IPS-NIHi7 (cell line): Measurements from ENCODE around the gene TMEM143.

Experiments used
- DNase-seq: peaks from one replicate; pipeline ENCODE4 v3.0.0; 2012; ENCODE audit warnings: mixed read lengths; ENCODE audit errors: extremely low spot score

Gene TMEM143

DNA sequence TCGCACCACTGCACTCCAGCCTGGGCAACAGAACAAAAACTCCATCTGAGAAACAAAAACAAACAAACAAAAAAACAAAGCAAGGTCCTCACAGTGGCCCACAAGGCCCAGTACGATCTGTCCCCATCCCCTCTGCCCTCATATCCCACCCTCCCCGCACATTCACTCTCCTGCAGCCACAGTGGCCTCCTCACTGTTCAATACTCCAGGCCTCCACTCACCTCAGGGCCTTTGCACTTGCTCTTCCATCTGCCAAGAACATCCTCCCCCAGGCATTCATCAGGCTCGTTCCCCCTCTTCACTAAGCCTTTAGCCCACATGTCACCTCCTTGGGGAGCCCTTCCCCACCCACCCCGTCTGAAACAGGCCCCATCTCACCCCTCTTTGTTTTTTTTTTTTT lies 4.6 kb downstream of the TMEM143 start:
- DNase-seq = no peak

DNA sequence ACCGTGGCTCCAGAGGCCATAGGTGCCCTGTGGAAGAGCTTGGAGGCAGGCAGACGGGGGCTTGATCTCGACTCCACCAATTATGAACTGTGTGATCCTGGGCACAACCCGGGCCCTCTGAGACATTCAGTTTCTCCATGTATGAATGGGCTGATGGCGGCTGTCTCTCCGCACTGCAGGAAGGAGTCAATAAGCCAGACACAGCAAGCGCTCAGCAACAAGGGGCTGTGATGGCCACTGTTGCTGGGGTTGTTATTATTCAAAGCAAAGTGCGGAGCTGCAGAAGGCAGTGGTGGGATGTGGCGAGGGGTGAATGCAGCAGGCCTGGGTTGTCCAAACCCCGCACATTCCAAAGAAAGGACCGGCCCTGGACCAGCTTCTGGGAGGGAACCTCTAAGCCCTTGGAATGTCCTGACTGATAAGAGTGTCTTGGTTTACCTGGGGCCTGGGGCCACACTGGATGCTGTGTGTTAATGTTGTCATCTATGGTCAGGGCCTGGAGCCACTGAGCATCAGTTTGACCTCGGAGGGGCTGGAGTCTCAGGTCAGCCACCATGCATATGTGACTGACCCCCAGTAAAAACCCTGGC lies 8.3 kb downstream of the TMEM143 start:
- DNase-seq = no peak

DNA sequence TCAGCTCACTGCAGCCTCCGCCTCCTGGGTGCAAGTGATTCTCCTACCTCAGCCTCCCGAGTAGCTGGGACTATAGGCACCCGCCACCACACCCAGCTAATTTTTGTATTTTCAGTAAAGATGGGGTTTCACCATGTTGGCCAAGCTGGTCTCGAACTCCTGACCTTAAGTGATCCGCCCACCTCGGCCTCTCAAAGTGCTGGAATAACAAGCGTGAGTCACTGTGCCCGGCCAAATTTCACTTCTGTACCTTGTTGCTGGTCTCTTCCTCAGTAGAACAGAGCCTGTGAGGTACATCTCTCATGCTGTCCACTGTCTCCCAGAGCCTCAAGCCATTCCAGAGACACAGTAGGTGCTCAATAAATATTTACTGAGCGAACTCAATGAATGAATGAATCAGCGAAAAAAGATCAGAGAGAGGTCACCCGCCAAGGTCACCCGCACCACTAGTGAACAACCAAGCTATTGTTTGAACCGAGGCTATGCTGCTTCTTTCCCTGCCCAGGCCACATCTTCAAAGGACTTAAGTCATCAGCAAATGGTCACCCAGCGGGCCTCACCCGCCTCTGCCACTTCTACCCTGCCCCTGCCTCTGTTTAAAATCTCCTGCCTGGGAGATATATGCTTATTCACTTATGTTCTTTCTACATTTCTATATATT lies 9.3 kb downstream of the TMEM143 start:
- no peak for DNase-seq

DNA sequence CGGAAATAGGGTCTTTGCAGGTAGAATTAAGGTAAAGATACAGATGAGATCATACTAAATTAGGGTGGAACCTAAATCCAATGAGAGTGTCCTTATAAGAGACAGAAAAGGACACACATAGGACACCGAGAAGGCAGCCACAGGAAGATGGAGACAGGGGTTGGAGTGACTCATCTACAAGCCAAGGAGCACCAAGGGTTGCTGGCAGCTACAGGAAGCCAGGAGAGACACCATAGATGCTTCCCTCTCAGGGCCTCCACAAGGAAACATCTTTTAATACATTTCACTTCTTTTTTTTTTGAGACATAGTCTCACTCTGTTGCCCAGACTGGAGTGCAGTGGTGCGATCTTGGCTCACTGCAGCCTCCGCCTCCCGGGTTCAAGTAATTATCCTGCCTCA lies 10.1 kb downstream of the TMEM143 start:
- DNase-seq = no peak

DNA sequence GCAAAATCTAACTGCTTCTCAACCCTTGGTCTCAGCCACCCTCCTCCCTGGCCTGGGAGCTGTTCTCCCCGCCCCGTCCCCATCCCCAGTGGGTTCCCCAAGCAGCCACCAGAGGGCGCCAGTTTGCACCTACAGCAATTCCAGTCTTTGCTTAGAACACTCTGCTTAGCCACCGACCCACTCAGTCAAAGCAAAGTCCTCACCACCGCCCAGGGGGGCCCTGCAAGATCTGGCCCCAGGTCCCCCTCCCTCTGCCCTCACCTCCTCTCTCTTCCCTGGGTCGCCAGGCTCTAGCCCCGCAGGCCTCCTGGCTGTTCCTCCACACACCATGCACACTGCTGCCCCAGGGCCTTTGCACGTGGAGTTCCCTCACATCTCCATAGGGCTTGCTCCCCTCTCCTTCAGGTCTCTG lies 12.4 kb downstream of the TMEM143 start:
- DNase-seq = peak; percentile 88

DNA sequence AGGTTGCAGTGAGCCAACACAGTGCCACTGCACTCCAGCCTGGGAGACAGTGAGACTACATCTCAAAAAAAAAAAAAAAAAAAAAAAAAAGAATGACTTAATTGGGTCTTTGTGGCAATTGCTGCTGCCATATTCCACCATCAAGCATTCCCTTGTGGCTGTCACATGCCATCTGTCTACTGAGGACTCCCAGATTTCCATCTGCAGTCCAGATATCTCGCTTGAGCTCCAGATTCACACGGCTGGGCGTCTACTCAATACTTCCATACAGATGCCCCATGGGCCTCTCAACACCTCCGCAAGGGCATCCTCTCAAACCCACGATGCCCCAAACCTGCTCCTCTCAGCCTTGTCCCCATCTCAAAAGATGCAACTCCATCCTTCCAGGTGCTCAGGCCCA lies 12.9 kb downstream of the TMEM143 start:
- DNase-seq = no peak

DNA sequence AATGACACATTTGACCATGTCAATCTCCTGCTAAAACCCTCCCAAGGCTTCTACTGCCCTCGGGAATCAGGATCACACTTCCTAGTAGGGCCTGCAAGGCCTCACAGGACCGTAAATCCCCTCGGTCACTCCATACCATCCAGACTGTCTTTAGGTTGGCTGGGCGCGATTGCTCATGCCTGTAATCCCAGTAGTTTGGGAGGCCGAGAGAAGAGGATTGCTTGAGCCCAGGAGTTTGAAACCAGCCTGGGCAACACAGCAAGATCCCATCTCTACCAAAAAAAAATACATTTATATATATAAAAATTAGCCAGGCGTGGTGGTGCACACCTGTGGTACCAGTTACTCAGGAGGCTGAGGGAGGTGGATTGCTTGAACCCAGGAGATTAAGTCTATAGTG lies 15.0 kb downstream of the TMEM143 start:
- no peak for DNase-seq

DNA sequence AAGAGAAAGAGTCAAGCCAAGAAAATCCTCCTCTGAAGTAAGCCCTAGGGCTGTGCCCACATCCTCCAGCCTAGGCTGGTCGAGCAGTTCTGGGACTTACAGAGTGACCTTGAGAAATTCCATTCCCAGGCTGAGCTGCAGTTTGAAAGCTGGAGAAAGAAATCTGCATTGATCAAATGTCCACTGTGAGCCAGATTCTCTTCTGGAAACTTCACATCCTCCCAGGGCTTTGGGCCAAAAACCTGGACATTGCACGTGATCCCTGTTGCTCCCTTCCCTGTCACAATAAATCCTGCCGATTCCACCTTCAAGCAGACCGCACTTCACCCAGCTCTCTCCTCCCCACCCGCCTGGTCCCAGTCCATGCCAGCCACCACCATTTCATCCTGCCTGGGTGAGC lies 15.7 kb downstream of the TMEM143 start:
- DNase-seq = no peak

DNA sequence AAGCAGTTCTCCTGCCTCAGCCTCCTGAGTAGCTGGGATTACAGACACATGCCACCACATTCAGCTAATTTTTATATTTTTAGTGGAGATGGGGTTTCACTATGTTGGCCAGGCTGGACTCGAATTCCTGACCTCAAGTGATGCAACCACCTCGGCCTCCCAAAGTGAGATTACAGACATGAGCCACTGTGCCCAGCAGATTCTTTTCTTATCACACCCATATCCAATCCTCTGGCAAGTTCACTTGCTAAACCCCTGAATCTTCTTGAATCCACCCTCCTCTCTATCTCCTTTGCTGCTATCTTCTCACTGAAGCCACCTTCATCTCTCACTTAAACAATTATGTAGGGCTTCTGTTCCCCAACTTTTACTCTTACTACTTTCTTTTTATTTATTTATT lies 17.5 kb downstream of the TMEM143 start:
- no peak for DNase-seq

DNA sequence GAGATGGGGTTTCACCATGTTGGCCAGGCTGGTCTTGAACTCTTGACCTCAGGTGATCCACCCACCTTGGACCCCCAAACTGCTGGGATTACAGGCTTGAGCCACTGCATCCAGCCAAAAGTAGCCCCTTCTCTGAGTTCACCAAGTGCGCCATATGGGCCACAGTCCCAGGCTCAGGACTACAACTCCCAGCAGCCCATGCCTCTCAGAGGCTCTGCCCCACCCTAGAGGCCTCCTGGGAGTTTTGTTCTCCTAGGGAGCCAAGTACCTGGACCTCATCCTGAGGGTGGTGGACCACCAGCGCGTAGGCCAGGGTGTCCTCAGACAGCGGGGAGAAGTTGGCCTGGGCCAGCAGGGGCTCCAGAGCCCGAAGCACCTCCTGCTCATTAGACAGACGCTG lies 18.8 kb downstream of the TMEM143 start:
- DNase-seq = peak; percentile 51

DNA sequence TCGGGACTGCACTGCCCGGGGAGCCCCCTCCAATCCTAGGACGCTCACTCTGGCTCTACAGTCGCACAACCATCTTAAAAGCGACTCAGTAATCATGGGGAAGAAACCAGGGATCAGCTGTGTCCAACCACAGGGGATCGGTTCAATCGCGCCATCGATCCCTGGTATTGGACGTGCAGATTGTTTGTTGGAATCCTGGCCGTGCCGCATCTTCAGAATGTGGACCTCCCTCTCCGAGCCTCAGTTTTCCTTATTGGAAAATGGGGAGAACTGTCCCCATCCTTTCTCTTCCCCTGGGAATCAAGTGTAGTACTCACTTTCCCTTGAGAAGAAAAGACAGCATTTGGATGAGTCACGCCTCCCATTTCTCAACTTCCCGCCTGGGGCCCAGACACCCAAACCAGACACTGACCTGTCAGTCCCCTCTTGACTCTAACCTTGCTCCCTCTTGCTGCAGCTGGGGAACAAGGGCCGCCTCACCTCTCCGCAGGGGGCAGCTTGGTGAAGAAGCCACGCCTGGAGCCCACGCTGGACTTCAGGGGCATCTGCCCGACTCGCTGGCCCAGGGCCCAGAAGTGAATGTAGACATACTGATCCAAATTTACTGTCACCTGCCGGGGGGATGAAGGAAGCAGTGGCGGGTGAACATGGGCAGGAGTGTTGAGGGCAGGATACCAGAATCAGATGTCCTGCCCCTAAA lies 20.7 kb downstream of the TMEM143 start:
- no peak for DNase-seq

DNA sequence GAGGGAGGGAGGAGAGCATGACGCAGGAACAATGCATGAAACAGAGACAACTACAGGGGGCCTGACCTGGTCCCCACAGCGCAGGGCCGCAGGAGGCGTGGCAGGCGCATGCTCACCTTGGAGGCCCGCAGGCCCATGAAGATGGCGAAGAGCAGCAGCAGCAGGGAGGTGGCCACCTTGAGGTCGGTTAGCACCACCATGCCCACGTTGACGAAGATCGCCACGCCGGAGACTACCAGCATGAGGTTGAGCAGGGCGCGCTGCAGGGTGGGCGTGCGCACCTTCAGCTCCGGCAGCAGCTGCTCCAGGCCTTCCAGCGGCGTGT lies 21.4 kb downstream of the TMEM143 start:
- DNase-seq = no peak

DNA sequence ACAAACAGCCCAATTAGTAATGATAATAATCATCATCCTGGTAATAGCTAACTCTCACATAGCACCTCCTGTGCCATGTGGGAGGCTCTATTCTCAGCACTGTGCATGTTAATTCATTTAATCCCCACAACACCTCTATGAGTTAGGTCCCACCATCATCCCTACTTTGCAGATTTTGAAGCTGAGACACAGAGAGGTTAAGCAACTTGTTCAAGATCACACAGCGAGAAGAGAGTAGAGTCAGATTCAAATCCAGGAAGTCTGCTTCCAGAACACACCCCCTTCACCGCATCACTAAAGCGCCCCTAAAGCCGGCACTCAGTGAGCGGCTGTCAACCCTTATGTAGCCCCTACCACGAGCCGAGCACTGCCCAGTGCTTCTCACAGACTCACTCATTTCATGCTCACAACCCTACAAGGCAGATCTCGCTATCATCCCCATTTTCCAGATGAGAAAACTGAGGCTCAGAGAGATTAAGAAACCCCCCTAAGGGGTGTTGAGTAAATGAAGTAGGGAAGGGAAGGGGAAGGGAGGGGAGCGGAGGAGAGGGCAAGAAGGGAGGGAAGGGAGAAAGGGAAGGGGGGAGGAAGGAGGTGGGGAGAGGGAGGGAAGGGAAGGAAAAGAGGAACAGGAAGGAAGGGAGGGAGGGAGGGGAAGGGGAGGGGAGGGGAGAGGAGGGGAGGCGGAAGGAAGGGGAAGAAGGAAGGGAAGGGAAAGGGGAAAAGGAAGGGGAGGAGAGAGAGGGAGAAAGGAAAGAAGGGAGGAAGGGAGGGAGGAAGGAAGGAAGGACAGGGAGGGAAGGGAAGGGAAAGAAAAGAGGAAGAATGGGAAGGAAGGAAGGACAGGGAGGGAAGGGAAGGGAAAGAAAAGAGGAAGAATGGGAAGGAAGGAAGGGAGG lies 22.0 kb downstream of the TMEM143 start:
- no peak for DNase-seq

DNA sequence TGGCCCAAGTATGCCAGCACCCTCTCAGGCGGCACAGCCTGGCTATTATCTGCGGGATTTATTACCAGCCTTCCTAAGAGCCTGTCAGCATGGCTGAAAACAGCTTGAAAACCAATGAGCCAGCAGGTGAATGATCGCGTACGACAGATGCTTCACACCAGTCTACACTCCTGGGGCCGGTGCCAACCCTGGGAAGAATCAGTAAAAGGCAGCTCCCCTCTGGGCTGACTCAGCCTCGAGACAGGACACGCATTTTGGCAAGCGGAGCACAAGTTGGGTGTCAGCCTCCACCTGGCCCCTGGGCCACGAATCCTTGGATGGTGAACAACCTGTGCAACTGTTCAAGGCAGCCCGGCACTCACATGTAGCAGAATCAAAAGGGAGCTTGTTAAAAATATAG lies 22.7 kb downstream of the TMEM143 start:
- no peak for DNase-seq

DNA sequence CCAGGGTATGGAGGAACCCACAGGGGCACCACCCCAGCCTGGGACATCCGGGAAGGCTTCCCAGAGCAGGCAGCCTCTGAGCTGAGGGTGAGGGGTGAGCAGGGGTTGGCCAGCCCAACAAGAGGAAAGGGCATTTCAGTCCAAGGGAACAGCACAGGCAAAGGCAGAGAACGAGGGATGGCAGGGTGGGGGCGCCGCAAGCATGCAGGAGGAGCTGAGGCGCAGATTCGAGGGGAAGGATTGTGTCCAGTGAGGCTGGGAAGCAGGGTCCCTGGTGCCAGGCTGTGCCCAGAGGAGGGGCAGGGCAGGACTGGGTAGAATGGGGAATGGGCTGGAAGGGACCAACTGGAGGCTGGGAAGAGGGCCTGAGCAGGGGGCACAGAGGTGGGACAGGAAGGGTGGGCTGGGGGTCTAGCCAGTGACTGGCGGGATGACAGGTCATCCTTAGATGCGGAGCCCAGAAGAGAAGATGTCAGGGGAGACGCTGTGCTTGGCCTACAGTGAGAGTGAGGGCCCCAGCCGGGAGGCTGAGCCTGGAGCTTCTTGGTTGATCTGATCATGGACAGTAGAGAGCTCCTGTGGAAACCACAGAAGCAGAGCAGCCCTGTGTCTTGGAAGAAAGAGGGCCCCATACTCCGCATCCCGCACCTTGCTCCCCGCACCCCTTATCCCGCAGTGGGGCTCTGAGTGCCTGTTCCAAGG lies 24.8 kb downstream of the TMEM143 start:
- no peak for DNase-seq

DNA sequence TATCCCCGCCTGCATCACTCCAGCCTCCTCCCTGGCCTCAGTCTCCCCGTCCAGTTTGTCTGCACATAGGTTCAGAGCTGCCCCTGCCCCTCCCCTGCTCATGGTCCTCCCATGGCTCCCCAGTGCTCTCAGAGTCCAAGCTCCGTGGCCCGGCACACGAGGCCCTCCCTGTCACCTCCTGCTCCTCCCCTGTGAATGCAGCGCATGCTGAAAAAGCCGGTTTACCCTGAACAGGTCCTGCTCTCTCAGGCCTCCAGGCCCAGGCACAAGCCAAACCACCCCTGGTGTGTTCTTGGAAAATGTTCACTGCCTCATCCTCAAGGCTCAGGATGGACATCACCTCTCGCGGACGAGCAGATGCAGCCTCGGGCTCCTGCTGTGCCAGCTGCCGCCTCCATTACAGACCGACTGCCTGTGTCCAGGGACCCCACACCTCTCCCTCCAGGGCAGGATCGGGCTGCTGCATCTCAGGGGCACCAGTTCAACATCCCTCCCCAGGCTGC lies 25.4 kb downstream of the TMEM143 start:
- DNase-seq = no peak

DNA sequence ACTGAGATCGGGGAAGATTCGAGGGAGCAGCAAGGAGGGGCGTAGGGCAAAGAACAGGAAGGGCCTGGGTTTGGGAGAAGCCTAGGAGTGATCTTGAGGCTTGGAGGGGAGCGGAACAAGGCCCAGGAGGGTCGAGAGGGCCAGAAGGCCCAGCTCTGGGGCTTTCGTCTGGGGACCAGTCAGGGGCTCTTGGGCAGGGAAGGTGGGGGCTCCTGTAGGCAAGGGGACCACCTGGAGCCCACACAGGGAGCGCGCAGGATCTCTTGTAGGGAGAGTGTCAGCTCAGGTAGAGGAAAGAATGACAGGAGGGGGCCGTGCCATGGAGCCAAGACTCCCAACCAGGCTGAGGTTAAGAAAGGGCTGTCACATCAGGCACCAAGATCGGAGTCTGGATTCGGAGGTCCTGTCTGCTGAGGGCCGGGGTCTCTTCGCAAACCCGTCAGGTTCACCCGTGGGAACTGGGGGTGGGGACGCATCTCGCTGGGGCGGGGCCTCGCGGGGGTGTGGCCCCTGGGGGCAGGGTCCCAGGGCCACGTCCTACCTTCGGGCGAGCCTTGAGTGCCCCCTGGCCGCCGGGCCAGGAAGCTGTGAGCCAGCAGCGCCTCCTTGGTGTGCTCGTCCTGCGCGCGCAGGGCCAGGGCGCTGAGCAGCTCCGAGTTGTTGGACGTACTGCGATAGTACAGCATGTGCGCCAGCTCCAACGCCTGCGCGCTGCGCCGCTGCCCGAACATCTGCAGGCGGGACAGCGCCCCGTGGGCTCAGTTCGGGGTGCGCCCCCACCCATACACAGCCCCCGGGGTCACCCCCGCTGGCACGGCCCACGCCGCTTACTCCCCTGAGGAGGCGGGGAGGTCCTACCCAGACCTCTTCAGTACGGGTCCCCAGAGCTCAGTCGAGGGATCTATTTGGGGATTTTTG lies 30.0 kb downstream of the TMEM143 start:
- peak; percentile 95 for DNase-seq

DNA sequence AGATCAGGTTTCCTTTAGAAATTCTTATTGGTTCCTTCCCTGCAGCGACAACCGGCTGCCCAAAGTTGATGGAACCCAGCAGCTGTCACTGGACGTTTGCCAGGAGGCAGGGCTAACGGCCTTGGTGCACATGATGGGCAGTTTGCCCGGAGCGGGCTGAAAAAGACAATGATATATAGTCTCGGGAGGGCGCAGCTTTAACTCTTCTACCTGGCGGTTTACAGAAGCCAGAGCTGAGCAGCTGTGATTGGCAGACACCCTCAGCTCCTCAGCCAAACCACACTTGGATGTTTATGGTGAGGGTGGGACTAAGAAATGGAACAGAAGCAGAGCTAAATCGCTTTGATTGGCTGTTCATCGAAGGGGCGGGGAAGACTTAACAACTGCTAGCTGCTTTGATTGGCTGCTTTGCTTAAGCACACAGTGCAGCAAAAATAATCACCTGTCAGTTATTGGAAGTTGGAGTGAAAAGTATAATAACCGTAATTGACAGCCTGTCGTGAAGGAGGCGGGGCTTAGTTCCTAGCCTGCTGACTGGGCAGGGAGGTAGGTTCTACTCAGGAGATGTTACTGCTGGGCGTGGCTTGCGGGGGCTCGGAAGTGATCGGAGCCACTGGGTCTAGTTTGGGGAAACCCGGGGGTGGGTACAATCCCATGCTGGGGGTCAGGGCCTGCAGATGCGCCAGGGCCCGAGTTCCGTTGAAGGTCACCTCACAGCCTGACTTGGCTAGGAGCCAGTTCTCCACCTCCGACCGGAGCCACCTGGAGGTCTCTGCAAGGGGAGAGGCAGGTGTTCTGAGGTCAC lies 30.9 kb downstream of the TMEM143 start:
- DNase-seq = peak; percentile 82

DNA sequence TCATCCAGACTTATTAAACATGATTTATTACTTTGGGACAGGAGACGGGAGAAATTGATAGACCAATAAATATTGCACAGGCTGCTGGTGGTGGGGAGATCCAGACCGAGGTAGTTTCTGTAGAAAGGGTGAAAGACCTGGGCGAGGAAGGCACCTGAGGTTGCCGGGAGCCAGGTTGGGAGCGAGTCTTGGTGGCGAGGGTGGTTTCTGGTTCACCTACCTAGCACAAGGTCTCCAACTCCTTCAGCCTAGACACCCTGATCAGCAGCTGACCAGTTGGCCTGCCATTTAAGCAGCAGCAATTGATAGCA lies 31.4 kb downstream of the TMEM143 start:
- no peak for DNase-seq
